ENCODE results near the gene WIPF2.
A peak's percentile ranks its signal among the peaks of the same experiment; 100 is the strongest.
"Not testable (repeated sequence)": the region's sequence is repeated elsewhere in the genome, so short reads cannot be mapped to it uniquely, and the experiment has no call there.

WIPF2 gene

GRCh38 chr17:40298726-40299125 is 79.6 kb downstream of the WIPF2 start:
- no peak for DNase-seq (ENCODE audit: low read depth)
- H3K4me3 ChIP-seq (ENCODE audit: low read length), result no peak overlapping the region
- TF ChIP-seq CTCF (conservative IDR thresholded peaks at IDR 0.05; ENCODE audit: low read depth, low read length), result no peak

DNA sequence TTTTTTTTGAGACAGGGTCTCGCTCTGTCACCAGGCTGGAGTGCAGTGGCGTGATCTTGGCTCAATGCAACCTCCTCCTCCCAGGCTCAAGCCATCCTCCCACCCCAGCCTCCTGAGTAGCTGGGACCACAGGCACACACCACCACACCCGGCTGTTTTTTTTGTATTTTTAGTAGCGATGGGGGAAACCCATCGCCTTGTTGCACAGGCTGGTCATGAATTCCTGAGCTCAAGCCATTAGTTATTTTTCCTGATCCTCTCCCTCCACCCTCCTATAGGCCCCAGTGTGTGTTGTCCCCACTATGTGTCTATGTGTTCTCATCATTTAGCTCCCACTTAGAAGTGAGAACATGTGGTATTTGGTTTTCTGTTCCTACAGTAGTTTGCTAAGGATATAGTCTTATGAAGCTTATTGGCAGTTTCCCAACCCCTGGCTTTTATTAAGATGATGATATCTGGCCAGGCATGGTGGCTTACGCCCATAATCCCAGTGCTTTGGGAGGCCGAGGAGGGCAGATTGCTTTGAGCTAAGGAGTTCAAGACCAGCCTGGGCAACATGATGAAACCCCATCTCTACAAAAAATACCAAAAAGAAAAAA is 80.2 kb downstream of the WIPF2 start:
- DNase-seq (ENCODE audit: low read depth); H3K4me3 ChIP-seq (ENCODE audit: low read length): not testable (repeated sequence)

DNA sequence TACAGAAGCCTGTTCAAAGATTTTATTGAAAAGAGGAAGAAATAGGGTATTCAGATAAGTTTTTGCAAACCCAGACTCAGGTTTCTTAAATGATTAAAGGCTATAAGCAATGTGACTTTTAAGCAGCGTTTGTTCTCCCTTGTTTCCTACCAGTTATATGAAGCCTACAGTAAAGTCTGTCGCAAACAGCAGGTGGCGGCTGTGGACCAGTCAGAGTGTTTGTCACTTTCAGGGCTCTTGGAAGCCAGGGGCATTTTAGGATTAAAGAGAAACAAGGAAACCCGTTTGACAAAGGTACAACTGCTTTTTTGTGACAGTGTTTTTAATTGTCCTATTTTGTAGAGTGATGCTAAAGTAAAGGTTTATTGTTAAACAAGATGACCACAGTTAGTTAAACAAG is 82.2 kb downstream of the WIPF2 start:
- DNase-seq (ENCODE audit: low read depth), result no peak

DNA sequence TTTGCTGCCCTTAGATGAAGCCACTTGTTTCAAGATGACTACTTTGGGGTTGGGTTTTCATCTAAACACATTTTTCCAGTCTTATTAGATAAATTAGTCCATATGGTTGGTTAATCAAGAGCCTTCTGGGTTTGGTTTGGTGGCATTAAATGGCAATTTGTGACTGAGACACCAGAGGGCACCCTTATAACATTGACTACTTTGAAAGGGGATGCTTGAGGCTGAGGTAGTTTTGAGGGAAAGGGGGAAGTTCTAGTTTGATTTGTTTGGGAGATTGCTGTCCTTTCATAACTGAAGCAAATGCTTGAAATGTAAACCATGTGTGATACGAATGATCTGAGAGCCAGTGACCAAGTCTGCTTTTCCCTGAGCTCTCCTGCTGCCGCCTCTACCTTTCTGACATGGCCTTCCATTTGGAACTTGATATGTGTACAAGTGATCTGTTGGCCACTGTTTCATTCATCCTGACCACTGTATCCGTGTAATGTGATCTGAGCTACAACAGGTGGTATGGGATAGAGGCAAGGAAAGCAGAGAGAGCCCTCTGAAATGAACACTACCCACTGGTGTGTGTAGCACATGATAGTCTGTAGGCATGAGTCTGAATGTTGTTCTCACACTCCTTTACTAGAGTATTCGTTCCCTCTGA is 84.0 kb downstream of the WIPF2 start:
- no peak for DNase-seq (ENCODE audit: low read depth)
- no peak overlapping the region for H3K4me3 ChIP-seq (ENCODE audit: low read length)
- TF ChIP-seq CTCF (conservative IDR thresholded peaks at IDR 0.05; ENCODE audit: low read depth, low read length), result peak; percentile 73

More for the DNA sequence above, 82.2 kb downstream of the WIPF2 start:
- no peak overlapping the region for H3K4me3 ChIP-seq (ENCODE audit: low read length)
- peak; percentile 36 for TF ChIP-seq CTCF (conservative IDR thresholded peaks at IDR 0.05; ENCODE audit: low read depth, low read length)

DNA sequence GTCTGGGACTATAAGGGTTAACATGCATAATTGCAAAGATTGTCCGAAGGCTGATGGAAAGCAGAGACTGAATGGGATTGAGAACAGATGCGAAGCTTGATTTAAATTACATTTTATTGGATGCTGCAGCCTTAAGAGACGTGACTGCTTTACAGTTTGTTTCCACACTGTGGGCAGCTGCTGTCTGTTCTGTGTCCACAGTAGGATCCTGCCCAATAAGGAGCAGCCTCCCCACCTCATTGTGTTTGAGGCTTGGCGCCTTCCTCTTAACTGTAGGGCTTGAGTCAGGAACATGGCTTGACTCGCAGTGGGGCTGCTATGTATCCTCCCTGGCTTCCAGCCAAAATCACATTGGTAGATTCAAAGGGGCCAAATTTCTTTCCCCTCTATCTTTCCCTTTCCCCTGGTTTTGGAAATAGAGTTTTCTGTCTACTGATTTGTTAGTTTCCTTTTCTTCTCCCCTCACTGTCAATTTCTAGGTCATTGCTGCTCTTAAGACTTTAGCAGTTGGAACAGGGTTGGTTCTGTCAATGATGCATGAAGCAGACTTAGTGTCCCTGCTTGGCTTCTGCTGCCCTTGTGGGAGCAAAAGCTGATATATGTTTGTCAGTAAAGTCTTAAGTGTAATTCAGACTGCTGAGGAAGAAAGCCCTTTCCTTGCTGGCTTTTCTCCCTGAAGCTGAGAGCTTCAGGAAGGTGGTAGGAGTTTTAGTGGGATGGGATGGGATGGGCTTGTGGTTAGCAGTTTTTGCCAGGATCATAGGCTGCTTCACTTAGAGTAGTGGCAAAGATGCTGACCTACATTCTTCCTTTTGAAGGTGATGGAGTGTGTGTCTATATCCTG is 84.8 kb downstream of the WIPF2 start:
- TF ChIP-seq CTCF (conservative IDR thresholded peaks at IDR 0.05; ENCODE audit: low read depth, low read length), result no peak
- no peak overlapping the region for H3K4me3 ChIP-seq (ENCODE audit: low read length)
- DNase-seq (ENCODE audit: low read depth), result no peak

DNA sequence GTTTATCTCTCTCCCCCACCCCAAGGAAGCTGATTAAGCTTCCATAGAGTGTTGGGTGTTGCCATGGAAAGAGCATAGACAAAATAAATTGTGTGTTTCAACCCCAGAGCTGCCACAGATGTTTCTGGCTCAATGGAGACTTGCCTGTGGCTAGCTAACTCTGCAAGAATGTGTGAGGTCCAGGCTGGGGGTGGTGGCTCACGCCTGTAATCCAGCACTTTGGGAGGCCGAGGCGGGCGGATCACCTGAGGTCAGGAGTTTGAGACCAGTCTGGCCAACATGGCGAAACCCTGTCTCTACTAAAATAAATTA is 85.4 kb downstream of the WIPF2 start:
- not testable (repeated sequence) for DNase-seq (ENCODE audit: low read depth); H3K4me3 ChIP-seq (ENCODE audit: low read length)

GRCh38 chr17:40304866-40305265 is 85.8 kb downstream of the WIPF2 start:
- not testable (repeated sequence) for H3K4me3 ChIP-seq (ENCODE audit: low read length); DNase-seq (ENCODE audit: low read depth)

DNA sequence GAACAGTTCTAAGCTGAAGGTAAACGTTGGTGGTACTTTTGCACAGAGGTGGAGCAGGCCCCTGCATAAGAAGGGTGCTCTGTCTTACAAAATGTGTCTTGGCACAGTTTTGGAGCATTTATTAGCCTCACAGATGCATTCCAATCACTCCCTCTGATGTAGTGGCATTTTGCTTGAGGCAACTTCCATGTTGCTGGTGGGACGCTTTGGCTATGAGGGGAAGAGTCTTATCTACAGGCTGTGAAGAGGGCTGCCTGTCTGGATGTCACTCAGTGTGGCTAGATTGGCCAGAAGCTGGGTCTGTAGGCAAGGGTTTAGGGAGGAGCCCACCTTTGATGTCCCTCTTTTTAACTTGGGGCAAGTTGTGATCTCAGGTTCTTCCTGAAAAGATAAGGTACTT is 87.3 kb downstream of the WIPF2 start:
- DNase-seq (ENCODE audit: low read depth), result no peak
- H3K4me3 ChIP-seq (ENCODE audit: low read length), result no peak overlapping the region
- no peak for TF ChIP-seq CTCF (conservative IDR thresholded peaks at IDR 0.05; ENCODE audit: low read depth, low read length)

Data from retinal pigment epithelial cell (primary cell).